ENCODE results near the gene PPP1R12B.
"Not testable (repeated sequence)": the region's sequence is repeated elsewhere in the genome, so short reads cannot be mapped to it uniquely, and the experiment has no call there.

DNA sequence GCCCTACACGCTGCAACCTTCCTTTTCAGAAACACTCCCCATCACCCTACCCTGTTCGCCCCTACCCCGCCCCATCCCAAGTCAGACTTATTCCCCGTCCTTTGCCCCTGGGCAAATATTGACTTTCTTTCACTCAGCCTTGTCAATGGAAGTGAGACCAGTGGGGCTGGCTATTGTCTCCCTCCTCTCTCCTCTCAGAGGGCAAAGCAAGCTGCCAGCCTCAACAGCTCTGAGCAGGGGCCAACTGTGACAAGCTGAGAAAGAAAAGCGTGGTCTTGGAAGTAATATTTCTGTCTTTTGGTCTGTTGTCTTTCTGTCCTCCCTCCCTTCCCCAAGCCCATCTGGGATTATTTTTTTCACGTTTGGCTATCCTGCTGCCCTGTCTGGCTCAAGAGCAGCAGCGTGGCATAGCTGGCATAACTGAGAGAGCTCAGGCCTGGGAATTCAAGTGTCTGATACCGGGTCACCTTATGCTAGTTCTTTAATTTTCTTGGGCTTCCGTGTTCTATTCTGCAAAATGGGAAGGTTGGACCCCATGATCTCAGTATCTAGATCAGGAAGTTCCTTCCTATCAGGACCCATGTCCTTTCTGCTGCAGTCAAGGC lies 290.3 kb downstream of the PPP1R12B start:
- TF ChIP-seq, protein P1, sequence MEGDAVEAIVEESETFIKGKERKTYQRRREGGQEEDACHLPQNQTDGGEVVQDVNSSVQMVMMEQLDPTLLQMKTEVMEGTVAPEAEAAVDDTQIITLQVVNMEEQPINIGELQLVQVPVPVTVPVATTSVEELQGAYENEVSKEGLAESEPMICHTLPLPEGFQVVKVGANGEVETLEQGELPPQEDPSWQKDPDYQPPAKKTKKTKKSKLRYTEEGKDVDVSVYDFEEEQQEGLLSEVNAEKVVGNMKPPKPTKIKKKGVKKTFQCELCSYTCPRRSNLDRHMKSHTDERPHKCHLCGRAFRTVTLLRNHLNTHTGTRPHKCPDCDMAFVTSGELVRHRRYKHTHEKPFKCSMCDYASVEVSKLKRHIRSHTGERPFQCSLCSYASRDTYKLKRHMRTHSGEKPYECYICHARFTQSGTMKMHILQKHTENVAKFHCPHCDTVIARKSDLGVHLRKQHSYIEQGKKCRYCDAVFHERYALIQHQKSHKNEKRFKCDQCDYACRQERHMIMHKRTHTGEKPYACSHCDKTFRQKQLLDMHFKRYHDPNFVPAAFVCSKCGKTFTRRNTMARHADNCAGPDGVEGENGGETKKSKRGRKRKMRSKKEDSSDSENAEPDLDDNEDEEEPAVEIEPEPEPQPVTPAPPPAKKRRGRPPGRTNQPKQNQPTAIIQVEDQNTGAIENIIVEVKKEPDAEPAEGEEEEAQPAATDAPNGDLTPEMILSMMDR (conservative IDR thresholded peaks at IDR 0.05; ENCODE audit: low read length), result not testable (repeated sequence)
- TF ChIP-seq EZH2phosphoT487 (IDR thresholded peaks at IDR 0.05; ENCODE audit: borderline replicate concordance, low read depth, low read length), result not testable (repeated sequence)

All from OCI-LY7 (cell line).